ENCODE results near the gene CHCHD3. TPM values are rescaled to one million over a fixed set of nuclear protein-coding genes. Genes with fewer than 3 reads are reported as not detected.

The CHCHD3 gene
- total and polyA plus RNA-seq, 7 donors: 61.7 to 93.4 (median 63.7) TPM

DNA sequence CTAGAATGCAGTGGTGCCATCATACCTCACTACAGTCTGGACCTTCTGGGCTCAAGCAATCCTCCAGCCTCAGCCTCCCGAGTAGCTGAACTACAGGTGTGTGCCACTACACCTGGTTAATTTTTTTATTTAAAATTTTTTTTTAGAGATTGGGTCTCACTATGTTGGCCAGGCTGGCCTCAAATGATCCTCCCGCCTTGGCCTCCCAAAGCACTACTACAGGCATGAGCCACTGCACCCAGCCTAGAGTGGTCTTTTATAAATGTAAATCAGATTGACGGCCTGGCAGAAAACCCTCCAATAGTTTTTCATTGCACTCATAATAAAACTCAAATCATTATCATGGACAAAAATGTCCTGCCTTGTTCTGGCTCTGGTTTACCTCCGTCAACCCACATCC is 303.9 kb downstream of the CHCHD3 start:
- 93 to 96% methylated on average over 4 of the region's 4 CpGs for WGBS, 2 donors
- TF ChIP-seq EP300 (IDR thresholded peaks at IDR 0.05) (no peak), POLR2A (IDR thresholded peaks at IDR 0.05) (no peak), POLR2AphosphoS5 (IDR thresholded peaks at IDR 0.05) (no peak)
- TF ChIP-seq, protein P1, sequence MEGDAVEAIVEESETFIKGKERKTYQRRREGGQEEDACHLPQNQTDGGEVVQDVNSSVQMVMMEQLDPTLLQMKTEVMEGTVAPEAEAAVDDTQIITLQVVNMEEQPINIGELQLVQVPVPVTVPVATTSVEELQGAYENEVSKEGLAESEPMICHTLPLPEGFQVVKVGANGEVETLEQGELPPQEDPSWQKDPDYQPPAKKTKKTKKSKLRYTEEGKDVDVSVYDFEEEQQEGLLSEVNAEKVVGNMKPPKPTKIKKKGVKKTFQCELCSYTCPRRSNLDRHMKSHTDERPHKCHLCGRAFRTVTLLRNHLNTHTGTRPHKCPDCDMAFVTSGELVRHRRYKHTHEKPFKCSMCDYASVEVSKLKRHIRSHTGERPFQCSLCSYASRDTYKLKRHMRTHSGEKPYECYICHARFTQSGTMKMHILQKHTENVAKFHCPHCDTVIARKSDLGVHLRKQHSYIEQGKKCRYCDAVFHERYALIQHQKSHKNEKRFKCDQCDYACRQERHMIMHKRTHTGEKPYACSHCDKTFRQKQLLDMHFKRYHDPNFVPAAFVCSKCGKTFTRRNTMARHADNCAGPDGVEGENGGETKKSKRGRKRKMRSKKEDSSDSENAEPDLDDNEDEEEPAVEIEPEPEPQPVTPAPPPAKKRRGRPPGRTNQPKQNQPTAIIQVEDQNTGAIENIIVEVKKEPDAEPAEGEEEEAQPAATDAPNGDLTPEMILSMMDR (IDR thresholded peaks at IDR 0.05): no peak
- no peak for DNase-seq
- no peaks in the 10 kb centered on the region for H3K27me3 ChIP-seq
- H3K36me3 ChIP-seq: no peaks in the 10 kb centered on the region
- H3K9me3 ChIP-seq: no peaks in the 10 kb centered on the region
- peaks cover 0 to under 1% (median 0%) of the 10 kb centered on the region in 4 donors for H3K4me1 ChIP-seq
- no peak overlapping the region for H3K27ac ChIP-seq
- intact Hi-C loops (cut with DNase I): no loop called here
- H3K4me3 ChIP-seq: no peak overlapping the region

DNA sequence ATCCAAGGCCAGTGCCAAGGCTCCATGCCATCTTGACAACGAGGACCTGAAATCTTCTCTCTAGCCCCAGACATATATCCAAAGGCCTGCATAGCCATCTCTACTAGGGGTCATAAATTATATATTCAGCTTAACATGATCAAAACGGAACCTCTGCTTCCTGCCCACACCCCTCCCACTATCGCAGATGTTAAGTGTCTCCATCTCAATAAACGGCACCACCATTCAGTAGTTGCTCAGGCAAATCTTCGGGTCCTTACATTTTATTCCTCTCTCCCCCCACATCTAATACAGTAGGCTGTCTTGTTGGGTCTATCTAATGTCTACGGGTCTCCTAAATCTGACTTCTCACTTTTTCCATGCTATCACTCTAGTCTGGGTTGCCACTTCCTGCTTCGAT is 304.5 kb downstream of the CHCHD3 start:
- no peak for TF ChIP-seq EP300 (IDR thresholded peaks at IDR 0.05)
- TF ChIP-seq POLR2AphosphoS5 (IDR thresholded peaks at IDR 0.05): no peak
- no peak for TF ChIP-seq POLR2A (IDR thresholded peaks at IDR 0.05)
- TF ChIP-seq, protein P1 (IDR thresholded peaks at IDR 0.05): no peak
- Histone ChIP-seq H3K27ac (no peak overlapping the region), H3K4me1 (no peaks in the 10 kb centered on the region), H3K36me3 (no peaks in the 10 kb centered on the region), H3K9me3 (no peaks in the 10 kb centered on the region), H3K27me3 (no peaks in the 10 kb centered on the region), H3K4me3 (no peak overlapping the region)
- DNase-seq: no peak
- intact Hi-C loops (cut with DNase I): no loop called here
- WGBS, 2 donors: 55 to 80% methylated on average over 7 of the region's 7 CpGs

DNA sequence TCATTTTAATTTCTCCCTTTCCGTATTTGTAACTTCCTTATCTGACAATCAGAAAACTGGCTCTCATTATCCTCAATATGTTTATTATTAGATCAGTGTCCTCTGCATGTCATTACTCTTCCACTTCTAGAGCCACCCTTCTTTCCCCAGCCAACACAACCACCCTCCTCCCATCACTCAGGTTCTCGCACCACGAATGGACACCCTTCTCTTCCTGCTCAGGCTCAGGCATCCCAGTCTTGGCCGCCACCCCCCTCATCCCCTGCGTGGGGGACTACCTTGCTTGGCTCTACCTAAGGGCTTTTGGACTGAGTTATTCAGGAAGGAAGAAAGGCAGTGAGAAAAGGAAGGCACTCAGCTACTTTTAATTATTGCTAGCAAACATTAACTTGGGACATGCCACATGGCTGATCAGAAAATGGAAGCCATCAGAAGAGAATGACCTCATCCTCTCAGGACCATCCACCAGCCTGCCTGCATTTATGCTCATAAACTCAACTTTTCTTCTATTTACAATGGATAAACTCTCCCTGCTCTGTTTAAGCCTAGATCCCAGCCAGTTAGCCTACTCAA is 305.8 kb downstream of the CHCHD3 start:
- DNase-seq: no peak
- Histone ChIP-seq H3K4me1 (no peaks in the 10 kb centered on the region), H3K4me3 (no peak overlapping the region), H3K9me3 (no peaks in the 10 kb centered on the region), H3K27me3 (no peaks in the 10 kb centered on the region), H3K36me3 (no peaks in the 10 kb centered on the region), H3K27ac (no peak overlapping the region)
- TF ChIP-seq POLR2AphosphoS5 (IDR thresholded peaks at IDR 0.05) (no peak), POLR2A (IDR thresholded peaks at IDR 0.05) (no peak), EP300 (IDR thresholded peaks at IDR 0.05) (no peak)
- TF ChIP-seq, protein P1 (IDR thresholded peaks at IDR 0.05): no peak
- intact Hi-C loops (cut with DNase I): no loop called here
- 89 to 91% methylated on average over 5 of the region's 5 CpGs for WGBS, 2 donors

DNA sequence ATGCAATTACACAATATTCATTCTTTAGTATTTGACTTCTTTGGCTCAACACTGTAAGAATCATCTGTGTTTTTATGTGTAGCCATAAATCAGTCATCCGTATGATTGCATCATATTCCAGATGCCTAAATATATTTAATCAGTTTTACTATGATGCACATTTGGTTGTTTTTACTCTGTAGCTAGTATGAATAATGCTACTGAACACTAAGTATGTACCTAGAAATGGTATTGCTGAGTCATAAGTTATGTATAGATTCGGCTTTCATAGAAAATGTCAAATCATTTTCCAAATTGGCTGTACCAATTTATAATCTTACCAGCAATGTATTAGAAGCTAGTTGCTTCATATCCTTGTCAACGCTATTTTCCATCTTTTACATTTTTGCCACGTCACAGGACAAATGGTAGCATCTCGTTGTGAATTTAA is 308.3 kb downstream of the CHCHD3 start:
- H3K36me3 ChIP-seq: no peaks in the 10 kb centered on the region
- 55 to 77% methylated on average over 5 of the region's 5 CpGs for WGBS, 2 donors
- H3K4me3 ChIP-seq: no peak overlapping the region
- intact Hi-C loops (cut with DNase I): no loop called here
- TF ChIP-seq POLR2A (IDR thresholded peaks at IDR 0.05): no peak
- no peak for TF ChIP-seq EP300 (IDR thresholded peaks at IDR 0.05)
- TF ChIP-seq, protein P1 (IDR thresholded peaks at IDR 0.05): no peak
- no peak for TF ChIP-seq POLR2AphosphoS5 (IDR thresholded peaks at IDR 0.05)
- H3K9me3 ChIP-seq: peaks cover 0 to 4% (median 2%) of the 10 kb centered on the region in 4 donors
- H3K4me1 ChIP-seq: no peaks in the 10 kb centered on the region
- no peaks in the 10 kb centered on the region for H3K27me3 ChIP-seq
- DNase-seq: no peak
- H3K27ac ChIP-seq: no peak overlapping the region

DNA sequence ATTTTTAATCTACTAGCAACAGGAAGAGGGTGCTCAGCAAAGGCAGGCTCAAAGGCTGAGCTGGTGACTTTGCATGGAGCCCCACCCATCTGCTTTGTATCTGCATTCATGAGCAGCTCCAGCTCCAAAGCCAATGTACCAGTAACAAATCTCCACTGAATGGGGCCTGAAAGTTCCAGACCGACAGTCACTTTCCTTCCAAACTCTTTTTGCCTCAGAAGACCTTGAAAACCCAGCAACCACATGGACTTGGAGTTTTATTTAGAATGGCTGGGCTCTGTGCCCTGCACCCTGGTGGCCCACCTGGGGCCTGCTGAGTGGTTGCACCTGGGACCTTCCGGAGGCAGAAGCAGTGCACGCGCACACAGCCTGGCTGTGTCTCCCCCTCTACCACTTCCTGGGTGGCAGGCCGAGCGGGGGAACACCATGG is 310.6 kb downstream of the CHCHD3 start:
- no peaks in the 10 kb centered on the region for H3K27me3 ChIP-seq
- no peak for DNase-seq
- 46 to 83% methylated on average over 6 of the region's 6 CpGs for WGBS, 2 donors
- TF ChIP-seq POLR2A (IDR thresholded peaks at IDR 0.05): no peak
- TF ChIP-seq, protein P1 (IDR thresholded peaks at IDR 0.05): no peak
- no peak overlapping the region for H3K4me3 ChIP-seq
- H3K9me3 ChIP-seq: peaks cover 0 to 4% (median 2%) of the 10 kb centered on the region in 4 donors
- H3K36me3 ChIP-seq: no peaks in the 10 kb centered on the region
- intact Hi-C loops (cut with DNase I): no loop called here
- no peaks in the 10 kb centered on the region for H3K4me1 ChIP-seq
- H3K27ac ChIP-seq: no peak overlapping the region
